Colon (tissue), 2 donors: Measurements from ENCODE around the gene MYO1D.
A peak's percentile ranks its signal among the peaks of the same experiment; 100 is the strongest.
"Not testable (repeated sequence)": the region's sequence is repeated elsewhere in the genome, so short reads cannot be mapped to it uniquely, and the experiment has no call there.

Source experiments
- FAIRE-seq: peaks from 2 replicates; lab custom pipeline; 2012; peaks lifted over from hg19 to GRCh38; lab: Jason Lieb, UNC
- donor health status: control.
- donor health status: control.

Gene MYO1D

DNA sequence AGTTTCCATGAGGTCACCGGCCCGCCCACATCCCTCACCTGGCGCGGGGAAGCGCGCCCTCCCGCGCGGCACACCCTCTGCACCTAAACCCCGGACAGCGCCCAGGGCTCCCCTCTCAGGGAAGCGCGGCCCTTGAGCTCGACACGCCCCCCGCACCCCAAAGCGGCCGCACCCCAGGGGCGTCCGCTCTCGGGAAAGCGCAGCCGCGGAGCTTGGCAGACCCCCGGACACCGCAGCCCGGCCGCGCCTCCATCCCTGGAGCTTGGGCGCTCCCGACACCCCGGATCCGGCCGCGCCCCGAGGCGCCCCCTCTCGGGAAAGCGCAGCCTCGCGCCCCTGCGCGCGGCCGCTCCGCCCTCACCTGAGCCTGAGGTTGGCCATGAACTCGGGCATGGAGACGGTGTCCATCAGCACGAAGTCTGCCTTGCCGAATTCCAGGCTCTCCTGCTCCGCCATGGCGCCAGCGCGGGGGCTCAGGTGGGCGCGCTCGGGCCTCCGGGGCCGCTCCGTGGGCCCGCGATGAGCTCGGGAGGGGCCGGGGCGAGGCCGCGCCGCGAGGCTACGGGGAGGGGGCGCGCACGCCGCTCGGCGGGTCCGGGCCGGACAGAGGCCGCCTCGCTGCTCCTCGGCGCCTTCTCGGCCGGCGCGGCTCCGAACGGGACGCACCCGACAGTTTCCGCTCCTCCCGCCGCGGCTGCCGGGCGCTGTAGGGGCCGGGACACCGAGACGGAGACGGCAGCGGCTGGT, at the start of gene MYO1D:
Gene MYO1D (minus strand): TSS at position 708 of the 747 bp plus-strand sequence. CDS start 252 bp downstream, at position 456.
- FAIRE-seq = no peak

DNA sequence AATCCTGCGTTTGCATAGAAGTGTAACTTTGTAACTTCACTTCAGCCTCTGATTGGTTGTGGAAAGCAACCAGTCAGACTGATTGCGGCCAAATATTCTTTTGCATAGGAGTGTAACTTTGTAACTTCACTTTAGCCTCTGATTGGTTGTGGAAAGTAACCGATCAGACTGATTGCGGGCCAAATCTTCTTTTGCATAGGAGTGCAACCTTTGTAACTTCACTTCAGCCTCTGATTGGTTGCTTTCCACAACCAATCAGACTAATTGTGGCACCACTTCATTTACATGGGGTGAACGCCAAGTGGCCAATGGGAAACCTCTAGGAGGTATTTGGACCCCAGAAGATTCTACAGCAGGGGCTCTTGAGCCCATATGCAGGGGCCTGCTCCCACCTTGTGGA, 49.3 kb upstream of the MYO1D start:
- no peak for FAIRE-seq

DNA sequence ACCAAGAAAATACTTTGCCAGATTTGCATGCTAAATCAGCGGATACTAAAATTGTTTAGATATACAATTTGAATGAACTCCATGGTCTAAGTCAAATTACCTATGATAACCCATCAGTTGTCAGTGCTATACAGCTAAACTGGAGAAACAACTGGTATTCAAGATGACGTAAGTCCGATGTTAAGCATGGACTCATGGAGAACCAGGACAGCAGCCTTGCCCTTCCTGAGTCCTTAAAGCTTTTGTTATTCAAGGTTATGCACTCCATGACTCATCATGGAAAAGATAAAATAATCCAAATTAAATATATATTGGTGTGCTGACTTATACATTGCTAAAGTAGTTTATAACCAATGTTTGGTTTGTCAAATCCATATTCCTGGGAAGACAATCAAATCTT, 47.0 kb upstream of the MYO1D start:
- FAIRE-seq = not testable (repeated sequence)

DNA sequence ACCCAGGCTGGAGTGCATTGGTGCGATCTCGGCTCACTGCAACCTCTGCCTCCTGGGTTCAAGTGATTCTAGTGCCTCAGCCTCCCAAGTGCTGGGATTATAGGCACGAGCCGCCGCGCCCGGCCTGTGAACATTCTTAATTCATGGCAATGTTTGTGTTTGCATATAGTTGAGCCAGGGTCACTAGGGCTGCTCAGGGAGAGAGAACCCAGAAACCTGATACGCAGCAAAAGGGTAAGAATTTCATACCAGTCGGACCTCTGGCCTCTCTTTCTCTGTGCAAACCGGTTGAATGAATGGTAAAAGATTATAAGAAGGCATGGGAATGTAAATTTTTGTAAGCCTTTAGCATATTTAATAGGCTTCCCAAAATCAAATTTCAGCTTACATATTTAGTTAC, 44.1 kb upstream of the MYO1D start:
- no peak for FAIRE-seq

DNA sequence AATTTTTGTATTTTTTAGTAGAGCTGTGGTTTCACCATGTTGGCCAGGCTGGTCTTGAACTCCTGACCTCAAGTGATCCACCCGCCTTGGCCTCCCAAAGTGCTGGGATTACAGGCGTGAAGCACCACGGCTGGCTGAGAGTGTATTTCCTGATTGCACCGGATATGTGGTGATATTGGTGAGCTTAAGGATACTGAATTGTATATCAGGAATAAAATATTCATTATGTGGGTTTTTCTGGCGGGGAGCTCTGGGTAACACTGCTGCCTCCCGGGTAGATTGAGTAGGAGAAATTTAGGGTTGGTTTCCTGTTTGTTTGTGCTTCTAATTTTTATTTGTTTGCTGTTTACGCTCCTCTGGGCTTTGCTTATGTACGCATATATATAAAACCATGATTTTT, 43.4 kb upstream of the MYO1D start:
- FAIRE-seq = no peak

DNA sequence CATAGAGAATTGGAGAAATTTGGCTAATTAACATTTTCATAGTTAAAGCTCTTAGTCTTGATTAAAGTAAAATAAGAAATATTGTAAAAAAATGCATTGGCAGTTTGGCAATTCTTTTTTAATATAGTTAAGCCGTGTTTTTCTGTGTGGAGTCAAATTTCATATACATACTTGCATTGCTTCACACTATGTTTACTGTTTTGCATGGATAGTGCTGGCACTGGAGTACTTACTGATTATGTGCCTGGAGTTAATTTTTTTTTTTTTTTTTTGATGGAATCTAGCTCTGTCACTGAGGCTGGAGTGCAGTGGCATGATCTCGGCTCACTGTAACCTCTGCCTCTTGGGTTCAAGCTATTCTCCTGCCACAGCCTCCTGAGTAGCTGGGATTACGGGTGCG, 43.0 kb upstream of the MYO1D start:
- FAIRE-seq = not testable (repeated sequence)

DNA sequence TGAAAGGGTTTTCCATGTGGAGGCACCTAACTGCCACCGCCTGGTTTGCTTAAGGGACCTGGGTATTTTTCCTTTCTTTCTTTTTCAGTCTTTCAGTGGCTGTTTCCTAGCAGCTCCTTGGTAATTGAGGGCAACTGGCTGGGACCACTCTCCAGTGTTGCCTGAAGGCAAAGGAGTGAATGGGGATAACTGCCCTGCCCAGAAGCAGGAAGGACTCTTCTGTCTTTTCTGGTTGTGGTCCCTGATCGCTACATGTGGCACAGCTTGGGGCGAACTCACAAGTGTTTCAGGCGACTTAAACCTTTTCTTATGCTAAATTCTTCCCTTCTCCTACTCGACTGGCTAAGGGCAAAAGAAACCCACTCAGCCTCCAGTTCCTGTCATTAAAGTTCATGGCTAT, 40.9 kb upstream of the MYO1D start:
- no peak for FAIRE-seq

DNA sequence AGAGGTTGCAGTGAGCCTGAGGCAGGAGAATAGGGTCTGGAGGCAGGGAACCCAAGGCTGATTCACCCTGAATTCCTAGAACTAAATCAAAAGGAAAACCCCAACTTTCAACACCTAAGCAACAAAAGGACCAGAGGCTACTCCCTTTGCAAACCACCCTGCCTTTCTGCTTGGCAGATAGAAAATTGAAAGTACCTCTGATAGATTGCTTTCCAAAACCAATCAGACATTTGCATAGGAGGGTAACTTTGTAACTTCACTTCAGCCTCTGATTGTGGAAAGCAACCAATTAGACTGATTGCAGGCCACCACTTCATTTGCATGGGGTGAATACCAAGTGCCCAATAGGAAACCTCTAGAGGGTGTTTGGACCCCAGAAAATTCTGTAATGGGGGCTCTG, 40.2 kb upstream of the MYO1D start:
- no peak for FAIRE-seq

DNA sequence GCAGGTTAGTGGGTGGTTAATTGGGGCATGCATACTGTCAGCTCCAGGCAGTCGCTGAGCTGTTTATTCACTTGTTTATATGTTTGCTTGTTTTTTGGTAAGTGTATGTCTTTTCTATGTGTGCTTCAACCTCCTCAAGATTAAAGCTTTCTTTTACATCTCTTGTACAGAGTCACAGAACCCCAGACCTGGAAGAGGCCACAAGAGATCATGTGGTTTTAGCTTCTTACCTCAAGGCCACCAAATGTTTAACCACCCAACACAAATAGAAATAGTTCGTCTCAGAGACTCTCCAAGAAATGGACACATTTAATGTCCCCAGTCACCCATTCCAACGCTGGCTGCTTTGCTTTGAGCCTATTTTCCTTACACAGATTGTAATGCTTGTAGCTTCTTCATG, 39.2 kb upstream of the MYO1D start:
- FAIRE-seq = no peak

DNA sequence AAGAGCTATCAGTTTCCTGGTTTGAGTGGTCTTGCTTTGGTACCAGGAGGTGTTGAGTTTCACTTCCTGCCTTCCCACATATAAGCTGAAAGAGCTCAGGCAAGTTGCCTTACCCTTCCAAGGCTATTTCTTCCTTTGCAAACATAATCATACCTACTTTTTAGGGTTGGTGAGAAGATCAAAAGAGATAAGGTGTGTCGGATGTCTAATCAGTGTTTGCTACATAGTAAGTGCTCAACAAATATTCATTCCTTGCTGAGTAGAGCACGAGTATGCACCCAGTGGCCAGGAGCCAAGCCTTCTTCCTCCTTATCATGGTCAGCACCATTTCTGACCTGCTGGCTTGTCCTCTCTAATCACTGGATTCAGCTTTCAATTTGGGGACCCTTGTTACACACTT, 38.3 kb upstream of the MYO1D start:
- FAIRE-seq = no peak

DNA sequence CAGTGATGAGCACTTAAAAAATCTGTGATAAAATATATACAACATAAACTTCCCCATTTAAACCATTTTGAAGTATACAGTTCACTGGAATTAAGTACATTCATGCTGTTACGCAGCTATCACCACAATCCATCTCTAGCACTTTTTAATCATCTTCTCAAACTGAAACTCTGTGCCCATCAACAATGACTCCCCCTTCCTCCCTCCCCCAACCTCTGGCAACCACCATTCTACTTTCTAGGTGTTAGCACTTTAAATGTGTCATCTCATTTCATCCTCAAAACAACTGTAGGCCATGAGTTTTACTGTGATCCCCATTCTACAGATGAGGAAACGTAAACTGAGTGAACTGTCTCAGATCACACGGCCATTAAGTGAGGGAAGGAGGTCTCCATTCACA, 37.3 kb upstream of the MYO1D start:
- no peak for FAIRE-seq

DNA sequence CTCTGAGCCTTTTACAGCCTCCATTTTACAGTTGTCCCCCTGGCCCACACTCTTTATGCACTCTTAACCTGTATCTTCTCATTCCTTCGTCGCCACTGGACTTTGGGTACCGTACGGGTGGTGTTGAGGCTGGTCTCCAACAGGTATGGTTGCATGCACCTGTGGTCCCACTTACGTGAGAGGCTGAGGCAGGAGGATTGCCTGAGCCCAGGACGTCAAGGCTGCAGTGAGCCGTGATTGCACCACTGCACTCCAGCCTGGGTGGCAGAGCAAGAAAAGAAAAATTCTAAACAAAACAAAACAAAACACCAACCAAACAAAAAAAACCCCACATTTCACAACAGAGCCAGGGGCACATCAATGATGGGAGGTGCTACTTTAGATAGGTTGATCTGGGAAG, 36.7 kb upstream of the MYO1D start:
- no peak for FAIRE-seq

DNA sequence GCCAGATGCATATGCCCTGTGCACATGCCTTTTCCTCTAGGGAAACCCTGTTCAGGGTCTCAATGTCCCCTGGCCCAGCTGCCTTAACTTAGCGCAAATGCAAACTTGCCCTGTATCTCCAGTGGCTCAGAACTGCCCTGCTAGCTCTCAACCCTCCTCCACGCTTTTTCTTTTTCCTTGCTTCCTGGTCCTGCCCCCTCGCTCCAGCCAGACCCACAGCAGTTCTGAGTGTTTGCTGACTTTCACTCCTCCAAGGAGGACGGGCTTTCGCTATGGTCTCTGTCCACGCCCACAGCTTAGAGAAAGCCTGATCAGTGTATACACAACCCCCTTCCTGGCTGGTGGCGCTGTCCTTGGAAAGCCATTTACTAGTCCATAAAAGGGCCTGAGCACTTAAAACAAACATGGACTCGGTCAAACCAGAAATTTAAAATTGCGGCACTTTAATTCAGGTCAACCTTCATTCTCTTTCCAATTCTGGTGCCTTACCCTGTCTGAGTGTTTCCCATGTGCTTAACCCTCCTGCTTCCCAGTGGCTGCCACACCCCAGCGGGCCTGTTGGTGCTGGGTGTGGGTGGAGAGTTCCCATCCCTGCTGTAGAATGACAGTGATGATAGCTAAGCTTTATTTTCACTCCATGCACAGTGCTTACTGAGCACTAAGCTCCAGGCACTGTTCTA, 35.4 kb upstream of the MYO1D start:
- no peak for FAIRE-seq

DNA sequence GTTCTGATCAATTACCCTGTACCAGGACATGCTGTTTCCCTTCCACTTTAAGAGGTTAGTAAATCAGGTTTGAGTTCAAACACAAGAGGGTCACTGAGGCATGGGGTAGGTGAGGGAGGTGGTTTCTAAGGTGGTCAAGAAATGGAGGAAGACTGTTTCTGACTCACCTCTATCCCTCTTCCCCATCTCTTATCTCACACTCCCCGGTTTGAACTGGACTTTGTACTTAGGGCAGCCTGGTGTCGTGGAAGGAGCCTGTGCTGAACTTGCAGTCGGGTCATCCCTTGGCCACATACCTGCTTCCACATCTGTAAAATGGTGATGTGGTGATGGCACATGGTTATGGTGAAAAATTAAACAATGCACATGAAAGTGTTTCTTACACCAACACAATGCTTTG, 33.8 kb upstream of the MYO1D start:
- FAIRE-seq = no peak

DNA sequence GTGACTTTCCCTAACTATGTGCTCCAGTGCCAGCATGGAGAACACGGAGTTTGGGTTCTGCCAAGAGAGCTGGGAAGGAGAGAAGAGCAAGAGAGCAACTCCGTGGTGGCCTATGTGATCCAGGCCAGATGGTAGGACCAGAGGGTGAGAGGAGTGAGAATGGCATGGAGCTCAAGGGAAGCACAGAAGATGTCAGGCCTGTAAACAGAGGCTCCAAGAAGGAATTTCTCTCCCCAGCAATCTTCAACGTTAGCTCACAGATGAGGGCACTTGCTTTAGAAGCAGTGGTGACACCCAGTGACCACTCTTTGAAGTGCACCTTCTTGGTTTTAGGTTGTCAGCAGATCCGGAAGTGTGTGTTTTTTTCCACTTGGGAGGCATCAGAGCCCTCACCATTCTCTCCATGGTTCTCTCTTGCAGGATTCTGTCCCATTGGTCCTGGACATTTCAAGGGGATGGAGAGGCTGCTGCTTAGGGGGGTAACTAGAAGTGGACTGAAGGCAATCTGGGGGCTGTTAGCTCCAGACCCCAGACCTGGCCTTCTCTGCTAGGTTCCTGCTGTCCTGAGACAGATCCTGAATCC, 33.0 kb upstream of the MYO1D start:
- no peak for FAIRE-seq

DNA sequence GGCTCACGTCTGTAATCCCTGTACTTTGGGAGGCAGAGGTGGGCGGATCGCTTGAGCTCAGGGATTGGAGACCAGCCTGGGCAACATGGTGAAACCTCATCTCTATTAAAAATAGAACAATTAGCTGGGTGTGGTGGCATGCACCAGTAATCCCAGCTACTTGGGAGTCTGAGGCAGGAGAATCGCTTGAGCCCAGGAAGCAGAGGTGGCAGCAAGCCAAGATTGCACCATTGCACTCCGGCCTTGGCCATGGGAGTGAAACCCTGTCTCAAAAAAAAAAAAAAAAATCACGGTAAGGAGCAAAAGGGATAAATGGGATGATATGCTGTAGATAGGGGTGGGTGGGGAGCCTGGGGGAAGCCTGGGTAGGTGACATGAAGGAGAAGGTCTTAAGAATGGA, 30.7 kb upstream of the MYO1D start:
- no peak for FAIRE-seq

DNA sequence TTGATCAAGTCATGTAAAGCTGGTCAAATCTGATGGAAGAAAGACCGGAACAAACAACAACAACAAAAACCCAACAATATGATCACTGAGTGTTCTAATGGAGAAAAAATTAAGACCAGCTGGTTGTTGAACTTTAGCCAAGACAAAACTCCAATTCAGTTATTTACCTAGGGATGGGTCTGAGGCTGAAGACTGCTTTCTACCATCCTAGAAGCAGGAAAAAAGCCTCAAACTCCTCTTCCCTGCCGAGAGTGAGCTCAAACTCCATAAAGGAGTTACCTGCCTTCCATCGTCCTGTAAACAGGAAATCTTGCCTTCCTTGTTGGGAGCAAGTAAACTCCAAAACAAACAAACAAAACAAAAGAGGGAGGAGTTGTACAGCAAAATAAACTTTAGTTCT, 28.0 kb upstream of the MYO1D start:
- no peak for FAIRE-seq

DNA sequence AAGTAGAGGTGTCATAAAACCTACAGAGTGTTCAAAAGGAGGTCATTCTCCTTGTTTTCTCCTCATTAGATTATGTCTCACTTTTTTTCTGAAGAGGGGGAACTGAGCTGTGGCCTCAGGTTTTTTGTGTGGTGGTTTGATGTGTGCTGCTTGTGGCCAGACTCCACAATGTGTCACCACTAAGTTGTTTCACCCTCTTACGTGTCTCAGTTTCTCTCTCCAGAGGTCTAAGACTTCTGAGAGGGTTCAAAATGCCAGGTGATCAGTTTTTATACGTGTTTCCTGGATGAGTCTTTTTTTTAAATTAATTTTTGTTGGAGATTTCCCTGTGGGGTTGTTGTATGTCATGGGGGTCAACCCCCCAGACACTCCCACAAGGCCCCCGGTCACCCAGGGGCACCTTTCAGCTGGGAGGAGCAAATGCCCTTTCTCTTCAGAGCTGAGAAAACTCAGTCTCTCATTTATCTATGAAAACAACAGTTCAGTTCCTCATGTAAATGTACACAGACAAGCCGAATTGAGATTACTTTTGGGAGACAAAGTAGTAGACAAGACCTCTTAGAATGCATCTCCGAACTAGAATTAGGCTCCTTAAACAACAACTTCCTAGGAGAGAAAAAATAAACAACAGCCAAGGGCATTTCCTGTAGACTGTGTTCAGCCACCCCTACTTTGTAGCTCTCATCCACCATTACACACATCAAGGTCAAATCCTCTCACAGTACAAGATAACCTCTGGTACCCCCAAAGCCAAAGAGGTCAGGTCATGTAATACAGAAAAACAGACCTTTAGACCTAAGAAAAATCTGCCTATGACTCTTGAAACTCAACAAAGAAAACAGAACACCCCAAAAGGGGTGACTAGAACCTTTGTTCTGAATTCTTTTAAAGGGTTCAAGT, 27.1 kb upstream of the MYO1D start:
- no peak for FAIRE-seq

DNA sequence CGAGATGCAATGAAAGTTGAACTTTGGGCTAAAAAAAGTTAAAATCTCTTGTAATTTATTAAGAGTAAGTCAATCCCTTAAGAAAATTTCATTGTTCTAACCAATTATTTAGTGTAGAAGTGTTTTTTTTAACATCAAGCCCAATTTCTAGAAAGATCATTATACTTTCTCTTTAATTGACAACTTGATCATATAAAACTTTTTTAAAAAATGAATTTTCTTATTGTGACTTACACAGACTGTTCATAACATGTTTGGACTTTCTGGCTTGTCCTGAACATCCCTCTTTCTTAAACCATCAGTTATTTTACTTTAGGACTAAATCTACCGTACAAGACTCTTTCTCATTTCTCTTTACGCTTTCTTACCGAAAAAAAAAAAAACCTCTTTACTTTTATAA, 24.8 kb upstream of the MYO1D start:
- FAIRE-seq = no peak

DNA sequence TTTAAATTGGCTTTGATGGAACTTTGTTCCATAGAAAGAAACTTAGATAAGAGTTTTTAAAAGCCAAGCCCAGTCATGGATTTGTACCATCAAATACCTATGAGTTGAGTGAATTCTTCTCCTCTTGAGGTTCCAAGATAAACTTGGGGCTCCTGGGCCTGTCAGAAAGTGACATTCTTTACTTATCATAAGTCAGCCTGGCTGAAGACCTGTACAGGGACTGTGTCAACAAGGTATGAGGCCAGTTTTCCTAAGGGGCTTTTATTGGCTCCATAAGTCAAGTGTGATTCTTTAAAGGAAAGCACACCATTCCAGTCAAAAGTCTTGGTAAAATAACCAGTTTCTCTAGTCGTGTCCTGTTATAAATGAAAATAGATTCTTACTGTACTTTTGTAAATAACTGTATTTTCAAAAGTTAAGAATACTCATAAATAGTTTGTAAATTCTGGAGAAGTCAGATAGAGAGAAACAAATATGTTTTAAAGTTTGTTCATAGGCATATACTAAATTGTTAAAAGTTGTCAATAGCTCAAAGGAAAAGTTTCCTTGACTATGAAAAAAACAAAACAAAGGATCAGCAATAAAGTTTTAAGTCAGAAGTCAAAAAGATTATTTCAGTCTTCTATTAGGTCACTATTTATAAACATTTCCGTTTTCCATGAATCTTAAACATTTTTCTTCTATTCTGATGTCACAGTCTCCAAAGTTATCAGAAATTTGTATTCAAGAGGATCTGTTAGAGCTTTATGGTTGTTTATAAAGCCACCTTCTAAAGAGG, 22.5 kb upstream of the MYO1D start:
- FAIRE-seq = peak; percentile 28

DNA sequence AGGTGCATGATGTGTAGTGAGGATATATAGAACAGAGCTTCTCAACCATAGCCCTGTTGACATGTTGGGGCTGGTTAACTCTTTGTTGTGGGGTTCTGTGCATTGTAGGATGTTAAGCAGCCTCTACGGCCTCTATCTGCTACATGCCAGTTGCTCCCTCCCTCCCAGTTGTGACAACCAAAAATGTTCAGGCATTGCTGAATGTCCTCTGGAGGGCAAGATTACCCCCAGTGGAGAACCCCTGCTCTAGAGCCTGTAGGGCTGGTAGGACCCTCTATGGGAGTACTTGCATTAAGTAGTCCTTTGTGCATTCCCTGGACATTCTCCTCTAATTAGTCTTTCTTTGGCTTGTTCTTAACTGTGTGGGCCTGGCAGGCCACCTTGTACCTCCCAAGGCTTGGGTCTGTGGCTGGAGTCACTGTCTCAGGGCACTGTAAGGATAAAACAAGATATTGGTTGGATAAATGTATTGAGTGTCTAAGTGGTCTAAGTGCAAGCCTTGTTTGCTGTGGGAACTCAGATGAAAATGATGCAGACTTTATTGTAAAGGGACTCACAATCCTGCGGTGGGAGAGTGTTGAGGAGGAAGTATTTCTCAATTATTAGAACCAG, 19.8 kb upstream of the MYO1D start:
- no peak for FAIRE-seq
